ENCODE data around the gene FBXL4.

DNA sequence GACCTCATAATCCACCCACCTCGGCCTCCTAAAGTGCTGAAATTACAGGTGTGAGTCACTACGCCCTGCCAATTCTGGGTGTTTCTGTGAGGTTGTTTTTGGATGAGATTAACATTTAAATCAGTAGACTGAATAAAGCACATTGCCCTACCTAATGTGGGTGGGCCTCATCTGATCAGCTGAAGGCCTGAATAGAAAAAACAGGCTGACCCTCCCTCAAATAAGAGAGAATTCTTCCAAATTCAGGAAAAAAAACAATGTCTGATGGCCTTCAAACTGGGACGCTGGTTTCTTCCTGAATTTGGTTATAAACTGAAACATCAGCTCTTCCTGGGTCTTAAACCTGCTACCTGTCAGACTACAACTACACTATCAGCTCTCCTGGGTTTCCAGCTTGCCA lies 62.4 kb downstream of the FBXL4 start:
- TF ChIP-seq, protein P1, sequence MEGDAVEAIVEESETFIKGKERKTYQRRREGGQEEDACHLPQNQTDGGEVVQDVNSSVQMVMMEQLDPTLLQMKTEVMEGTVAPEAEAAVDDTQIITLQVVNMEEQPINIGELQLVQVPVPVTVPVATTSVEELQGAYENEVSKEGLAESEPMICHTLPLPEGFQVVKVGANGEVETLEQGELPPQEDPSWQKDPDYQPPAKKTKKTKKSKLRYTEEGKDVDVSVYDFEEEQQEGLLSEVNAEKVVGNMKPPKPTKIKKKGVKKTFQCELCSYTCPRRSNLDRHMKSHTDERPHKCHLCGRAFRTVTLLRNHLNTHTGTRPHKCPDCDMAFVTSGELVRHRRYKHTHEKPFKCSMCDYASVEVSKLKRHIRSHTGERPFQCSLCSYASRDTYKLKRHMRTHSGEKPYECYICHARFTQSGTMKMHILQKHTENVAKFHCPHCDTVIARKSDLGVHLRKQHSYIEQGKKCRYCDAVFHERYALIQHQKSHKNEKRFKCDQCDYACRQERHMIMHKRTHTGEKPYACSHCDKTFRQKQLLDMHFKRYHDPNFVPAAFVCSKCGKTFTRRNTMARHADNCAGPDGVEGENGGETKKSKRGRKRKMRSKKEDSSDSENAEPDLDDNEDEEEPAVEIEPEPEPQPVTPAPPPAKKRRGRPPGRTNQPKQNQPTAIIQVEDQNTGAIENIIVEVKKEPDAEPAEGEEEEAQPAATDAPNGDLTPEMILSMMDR (IDR thresholded peaks at IDR 0.05), result no peak
- no peak for TF ChIP-seq POLR2A (IDR thresholded peaks at IDR 0.05)

Measured in testis (tissue), 2 donors.